HUES6 (cell line): ENCODE results near the gene DUSP3.

Experiments
- H3K27ac ChIP-seq: 2 replicates; pipeline ENCODE4 v1.7.0; 2013; ENCODE audit warnings: low read depth, mild to moderate bottlenecking, low read length, inconsistent platforms
- H3K27me3 ChIP-seq: 2 replicates; pipeline ENCODE4 v1.6.1; 2013; ENCODE audit warnings: low read length; ENCODE audit not compliant: control insufficient read depth, insufficient read depth
- H3K36me3 ChIP-seq: 2 replicates; pipeline ENCODE4 v1.6.1; 2013; ENCODE audit warnings: low read length; ENCODE audit not compliant: control insufficient read depth, insufficient read depth
- H3K4me1 ChIP-seq: 2 replicates; pipeline ENCODE4 v1.6.1; 2013; ENCODE audit warnings: low read length; ENCODE audit not compliant: control insufficient read depth, insufficient read depth
- H3K4me3 ChIP-seq: 2 replicates; pipeline ENCODE4 v1.5.1; 2013; ENCODE audit warnings: low read depth, low read length
- H3K9ac ChIP-seq: one replicate; pipeline ENCODE4 v1.6.1; 2013; ENCODE audit warnings: mild to moderate bottlenecking, low read length
- H3K9me3 ChIP-seq: 2 replicates; pipeline ENCODE4 v1.6.1; 2013; ENCODE audit warnings: low read depth, low read length; ENCODE audit not compliant: control insufficient read depth, insufficient read depth

The DUSP3 gene

DNA sequence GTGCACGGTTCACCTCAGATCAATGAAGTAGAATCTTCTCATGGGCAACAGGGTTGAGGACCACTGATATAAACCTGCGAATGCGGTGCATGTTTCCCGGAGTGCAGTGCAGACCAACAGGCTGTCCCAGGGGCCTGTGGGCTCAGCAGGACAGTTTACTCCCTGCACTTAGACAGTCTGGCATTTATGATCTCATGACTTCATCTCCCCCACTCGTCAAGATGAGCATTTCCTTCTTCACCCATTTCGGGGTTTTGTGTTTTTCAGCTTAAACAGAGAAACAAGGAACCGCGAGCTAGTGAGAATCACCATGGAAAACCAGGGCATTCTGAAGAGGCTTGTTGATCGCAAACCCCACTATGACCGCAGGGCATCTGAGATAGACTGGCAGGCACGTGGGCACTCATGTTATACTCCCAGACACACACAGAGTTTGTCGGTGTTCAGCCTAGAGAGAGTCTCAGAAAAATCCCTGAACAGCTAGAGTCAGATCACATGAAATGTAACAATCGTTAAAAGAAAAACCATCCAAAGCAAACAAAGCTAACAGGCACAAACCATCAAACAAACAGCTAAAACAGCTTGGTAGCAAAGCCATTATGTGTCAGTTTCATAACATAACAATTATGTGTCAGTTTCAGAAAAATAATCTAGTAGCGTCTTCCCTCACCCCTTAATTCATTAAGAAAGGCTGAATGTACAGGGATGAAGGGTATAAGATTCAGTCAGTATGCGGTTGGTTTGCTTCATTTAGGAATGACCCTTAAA, 4.3 kb upstream of the DUSP3 start:
- H3K9ac ChIP-seq: no peak overlapping the region
- no peak overlapping the region for H3K27ac ChIP-seq
- no peaks in the 10 kb centered on the region for H3K36me3 ChIP-seq
- peaks cover 9% of the 10 kb centered on the region for H3K4me1 ChIP-seq
- no peak overlapping the region for H3K4me3 ChIP-seq
- H3K27me3 ChIP-seq: peaks cover 16% of the 10 kb centered on the region
- no peaks in the 10 kb centered on the region for H3K9me3 ChIP-seq

DNA sequence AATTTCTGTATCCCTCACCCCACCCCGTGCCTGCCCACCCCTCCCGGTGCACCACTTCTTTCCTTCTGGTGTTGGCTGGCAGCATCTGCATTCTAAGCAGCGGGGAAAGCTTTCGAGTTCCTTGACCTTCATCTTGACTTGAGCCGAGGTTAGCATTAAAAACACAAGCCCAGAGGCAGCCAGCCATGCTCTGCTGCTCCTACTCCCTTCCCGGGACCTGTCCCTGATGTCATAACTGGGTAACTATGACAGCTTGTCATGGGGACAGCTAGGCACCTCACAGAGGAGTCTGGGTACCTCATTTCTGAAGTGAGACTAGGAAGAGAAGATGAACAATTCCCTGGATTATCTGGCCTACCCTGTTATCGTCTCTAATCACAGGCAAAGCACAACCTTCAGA, 1.4 kb upstream of the DUSP3 start, which contains the start of gene CFAP97D1:
TSS of gene CFAP97D1 (plus strand) at position 301 of the 400 bp plus-strand sequence. CDS start at position 329, 28 bp downstream.
- H3K36me3 ChIP-seq: peaks cover 16% of the 10 kb centered on the region
- no peaks in the 10 kb centered on the region for H3K9me3 ChIP-seq
- H3K9ac ChIP-seq: peak within 1 kb of the TSS; percentile 94
- peaks cover 16% of the 10 kb centered on the region for H3K27me3 ChIP-seq
- H3K4me3 ChIP-seq: peak within 1 kb of the TSS; percentile 96
- no peak within 1 kb of the TSS; the same call in 1 of the 2 replicates for H3K27ac ChIP-seq
- peaks cover 9% of the 10 kb centered on the region for H3K4me1 ChIP-seq

DNA sequence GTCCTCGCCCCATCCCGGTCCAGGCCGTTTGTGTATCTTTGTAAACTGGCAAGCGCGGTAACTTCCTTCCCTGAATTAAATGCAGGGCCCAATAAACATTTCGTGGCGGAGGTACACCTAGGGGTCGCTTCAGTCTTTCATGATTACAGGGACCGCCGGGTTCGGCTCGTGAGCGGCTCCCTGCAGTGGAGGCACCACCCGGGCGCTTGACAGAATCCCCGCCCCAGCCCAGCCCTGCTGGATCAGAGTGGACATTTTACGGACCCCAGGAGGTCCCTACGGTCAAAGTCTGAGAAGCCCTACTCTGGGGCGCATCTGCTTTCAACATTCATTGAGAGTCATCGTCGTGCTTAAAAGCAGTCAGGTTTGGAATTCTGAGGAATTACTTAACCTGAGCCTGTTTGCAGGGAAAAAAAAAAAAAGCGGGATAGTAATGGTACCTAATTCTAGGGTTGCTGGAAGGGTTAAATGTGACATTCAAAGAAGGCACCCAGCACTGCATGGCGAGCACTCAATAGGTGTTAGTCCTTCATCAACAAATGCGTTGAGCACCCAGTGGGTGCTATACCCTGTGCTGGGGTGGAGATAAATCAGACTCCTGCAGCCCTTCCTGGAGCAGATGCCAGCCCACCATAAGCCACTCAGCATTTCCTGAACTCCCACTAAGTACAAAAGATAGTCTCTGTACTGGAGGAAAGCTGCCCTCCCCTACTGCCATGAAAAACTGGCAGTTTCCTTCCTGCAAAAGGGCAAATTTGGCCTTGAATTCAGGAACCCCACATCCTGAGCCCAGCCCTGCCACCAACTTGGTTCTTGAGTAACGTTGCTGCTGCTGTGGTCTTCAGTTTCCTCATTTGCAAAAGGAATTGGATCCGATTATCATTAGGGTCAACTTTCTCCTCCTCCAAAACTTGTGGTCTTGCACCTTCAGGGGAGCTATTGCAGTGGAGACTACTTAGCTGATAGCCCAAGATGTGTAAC, 658 bp upstream of the DUSP3 start:
- H3K4me1 ChIP-seq: peaks cover 9% of the 10 kb centered on the region
- peaks cover 23% of the 10 kb centered on the region for H3K36me3 ChIP-seq
- H3K9ac ChIP-seq: peak overlapping the region; percentile 94
- no peaks in the 10 kb centered on the region for H3K9me3 ChIP-seq
- peaks cover 16% of the 10 kb centered on the region for H3K27me3 ChIP-seq
- no peak overlapping the region; the same call in 1 of the 2 replicates for H3K27ac ChIP-seq
- peak overlapping the region; percentile 96 for H3K4me3 ChIP-seq

DNA sequence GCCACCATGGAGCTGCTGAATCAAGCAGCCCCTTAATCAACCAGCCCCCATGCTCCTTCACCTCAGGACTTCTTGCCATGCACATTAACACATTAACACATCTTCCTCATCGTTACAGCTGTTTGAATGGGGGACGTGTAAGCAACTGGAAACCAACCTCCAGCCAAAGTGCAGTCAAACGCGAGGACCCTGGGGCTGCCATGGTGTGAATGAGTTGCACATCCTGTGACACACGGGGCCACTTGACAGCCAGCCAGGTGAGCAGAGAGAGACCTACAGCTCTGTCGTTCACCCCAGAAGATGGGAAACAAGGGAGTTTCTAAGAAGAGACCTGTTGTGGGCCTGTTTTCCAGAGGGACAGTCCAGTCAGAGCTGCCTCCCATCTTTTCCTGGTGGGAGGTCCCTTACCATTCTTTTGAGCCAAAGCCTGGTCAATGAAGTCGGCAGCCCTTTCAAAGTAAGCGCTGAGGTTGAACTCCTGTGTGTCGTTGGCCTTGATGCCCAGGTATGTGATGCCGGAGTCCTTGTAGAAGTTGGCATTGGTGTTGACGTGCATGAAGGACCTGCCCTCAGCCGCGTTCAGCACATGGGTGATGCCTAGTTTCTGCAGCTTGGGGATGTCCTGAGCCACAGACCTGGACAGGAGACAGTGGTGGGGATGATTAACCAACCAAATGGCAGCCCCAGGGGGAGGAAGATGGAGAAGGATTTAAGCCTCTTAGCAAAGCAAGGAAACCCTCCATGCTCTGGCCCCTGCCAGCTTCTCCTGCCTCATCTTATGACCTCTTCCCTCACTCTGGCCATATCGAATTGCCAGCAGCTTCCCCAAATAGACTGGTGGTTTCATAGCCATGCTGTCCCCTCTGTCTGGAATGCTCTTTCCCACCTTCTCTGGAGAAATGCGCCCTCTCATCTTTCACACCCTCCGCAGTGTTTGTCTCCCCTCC, 4.2 kb downstream of the DUSP3 start:
- Histone ChIP-seq H3K4me3 (no peak overlapping the region), H3K36me3 (peaks cover 62% of the 10 kb centered on the region), H3K9me3 (no peaks in the 10 kb centered on the region), H3K9ac (no peak overlapping the region), H3K27me3 (peaks cover 3% of the 10 kb centered on the region), H3K27ac (no peak overlapping the region), H3K4me1 (peaks cover 4% of the 10 kb centered on the region)

DNA sequence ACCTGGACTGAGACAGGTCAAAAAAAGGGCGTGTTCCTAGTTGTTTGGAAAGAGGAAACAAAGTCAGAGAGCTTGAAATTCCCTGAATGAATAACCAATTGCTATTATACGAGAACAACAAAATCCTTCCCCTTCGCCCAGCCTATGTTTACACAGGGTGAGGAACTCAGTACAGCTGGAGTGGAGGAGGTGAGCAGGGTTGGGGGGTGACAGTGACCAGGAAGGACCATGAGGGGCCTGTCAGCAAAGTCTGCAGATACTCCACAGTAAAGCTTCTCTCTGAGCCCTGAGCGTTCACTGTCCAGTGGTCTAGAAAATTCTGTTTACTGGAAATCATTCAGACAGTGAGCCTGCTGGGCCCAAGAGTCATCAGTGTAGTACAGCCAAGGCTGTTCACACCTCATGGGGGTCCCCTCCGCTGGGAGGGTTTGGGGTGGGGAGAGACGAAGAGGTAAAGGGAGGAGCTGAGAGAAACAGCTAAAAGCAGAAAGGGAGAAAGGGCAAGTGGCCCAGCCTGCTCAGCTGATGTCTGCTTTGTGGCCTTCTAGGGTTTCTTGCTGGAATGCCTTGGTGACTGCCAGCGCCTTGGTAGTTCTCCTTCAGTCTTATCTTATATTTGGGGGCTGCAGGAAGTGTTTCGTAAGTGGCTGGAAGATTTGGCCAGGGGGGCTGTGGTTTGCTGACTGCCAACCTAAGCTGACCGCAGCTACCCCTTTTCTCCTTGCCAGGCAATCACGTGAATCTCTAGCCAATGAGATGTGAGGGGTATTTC, 5.7 kb downstream of the DUSP3 start:
- Histone ChIP-seq H3K27me3 (no peaks in the 10 kb centered on the region), H3K4me1 (no peaks in the 10 kb centered on the region), H3K36me3 (peaks cover 77% of the 10 kb centered on the region), H3K9me3 (no peaks in the 10 kb centered on the region), H3K9ac (no peak overlapping the region), H3K4me3 (no peak overlapping the region), H3K27ac (no peak overlapping the region)

DNA sequence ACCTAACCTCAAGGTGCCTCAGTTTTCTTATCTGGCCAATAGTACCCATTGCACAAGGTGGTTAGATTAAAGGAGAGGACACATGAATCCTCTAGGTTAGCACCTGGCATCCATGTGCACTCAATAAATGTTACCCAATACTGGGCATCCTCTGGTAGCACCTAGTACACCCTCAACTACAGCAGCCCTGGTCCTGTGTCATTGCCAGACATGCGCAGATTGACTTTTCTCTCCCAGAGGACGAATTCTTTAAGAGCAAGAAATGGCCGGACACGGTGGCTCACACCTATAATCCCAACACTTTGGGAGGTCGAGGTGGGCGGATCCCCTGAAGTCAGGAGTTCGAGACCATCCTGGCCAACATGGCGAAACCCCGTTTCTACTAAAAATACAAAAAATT, 7.3 kb downstream of the DUSP3 start:
- Histone ChIP-seq H3K36me3 (peaks cover 76% of the 10 kb centered on the region), H3K27me3 (no peaks in the 10 kb centered on the region), H3K9ac (no peak overlapping the region), H3K9me3 (no peaks in the 10 kb centered on the region), H3K4me1 (no peaks in the 10 kb centered on the region), H3K4me3 (no peak overlapping the region), H3K27ac (no peak overlapping the region)

DNA sequence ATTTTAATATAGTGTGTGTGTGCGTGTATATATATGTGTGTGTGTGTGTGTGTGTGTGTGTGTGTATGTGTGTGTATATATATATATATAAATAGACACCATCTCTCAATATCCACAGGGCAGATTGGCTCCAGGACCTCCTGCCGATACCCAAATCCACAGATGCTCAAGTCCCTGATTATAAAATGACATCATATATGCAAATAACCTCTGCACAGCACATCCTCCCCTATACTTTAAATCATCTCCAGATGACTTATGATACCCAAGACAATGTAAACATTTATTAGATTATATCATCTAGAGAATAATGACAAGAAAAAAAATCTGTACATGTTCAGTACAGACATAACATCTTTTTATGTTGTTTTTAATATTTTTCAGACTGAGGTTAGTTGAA, 7.8 kb downstream of the DUSP3 start:
- no peak overlapping the region for H3K27ac ChIP-seq
- no peaks in the 10 kb centered on the region for H3K4me1 ChIP-seq
- no peaks in the 10 kb centered on the region for H3K27me3 ChIP-seq
- H3K36me3 ChIP-seq: peaks cover 72% of the 10 kb centered on the region
- H3K4me3 ChIP-seq: no peak overlapping the region
- no peaks in the 10 kb centered on the region for H3K9me3 ChIP-seq
- no peak overlapping the region for H3K9ac ChIP-seq

DNA sequence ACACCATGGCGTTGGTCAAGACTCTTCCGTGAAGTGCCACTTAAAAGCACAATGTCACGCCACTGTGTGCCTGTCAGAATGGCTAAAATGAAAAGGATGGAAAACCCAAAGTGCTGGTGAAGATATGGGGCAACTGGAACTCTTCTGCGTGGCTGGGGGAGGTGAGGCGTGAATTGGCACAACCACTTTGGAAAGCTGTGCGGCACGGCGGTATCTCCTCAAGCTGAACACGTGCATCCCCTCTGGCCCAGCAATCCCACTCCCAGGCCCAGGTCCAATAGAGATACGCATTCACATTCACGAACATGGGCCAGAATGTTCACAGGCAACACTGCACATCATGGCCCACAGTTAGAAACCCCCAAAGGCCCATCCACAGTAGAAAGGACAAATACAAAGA, 8.9 kb downstream of the DUSP3 start:
- Histone ChIP-seq H3K9ac (no peak overlapping the region), H3K27me3 (no peaks in the 10 kb centered on the region), H3K36me3 (peaks cover 65% of the 10 kb centered on the region), H3K27ac (no peak overlapping the region), H3K9me3 (no peaks in the 10 kb centered on the region), H3K4me3 (no peak overlapping the region), H3K4me1 (no peaks in the 10 kb centered on the region)

DNA sequence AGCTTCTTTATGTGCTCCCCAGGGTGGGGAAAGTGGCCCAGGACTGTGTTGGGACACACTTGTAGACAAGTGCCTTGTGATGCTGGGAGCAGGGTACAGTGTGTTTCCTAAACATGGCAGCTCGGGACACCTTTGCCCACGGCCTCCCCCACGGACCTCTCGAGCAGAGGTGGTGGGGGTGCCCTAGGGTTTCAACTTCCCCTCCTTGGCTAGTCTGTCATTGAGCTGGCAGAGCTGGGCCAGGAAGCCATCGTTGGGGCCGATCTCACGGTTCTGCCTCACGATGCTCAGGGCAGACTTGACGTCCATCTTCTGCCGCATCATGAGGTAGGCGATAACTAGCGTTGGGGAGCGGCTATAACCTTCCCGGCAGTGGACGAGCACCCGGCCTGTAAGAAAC, 9.4 kb downstream of the DUSP3 start:
- Histone ChIP-seq H3K9ac (no peak overlapping the region), H3K27me3 (no peaks in the 10 kb centered on the region), H3K27ac (no peak overlapping the region), H3K36me3 (peaks cover 61% of the 10 kb centered on the region), H3K4me1 (no peaks in the 10 kb centered on the region), H3K9me3 (no peaks in the 10 kb centered on the region), H3K4me3 (no peak overlapping the region)

DNA sequence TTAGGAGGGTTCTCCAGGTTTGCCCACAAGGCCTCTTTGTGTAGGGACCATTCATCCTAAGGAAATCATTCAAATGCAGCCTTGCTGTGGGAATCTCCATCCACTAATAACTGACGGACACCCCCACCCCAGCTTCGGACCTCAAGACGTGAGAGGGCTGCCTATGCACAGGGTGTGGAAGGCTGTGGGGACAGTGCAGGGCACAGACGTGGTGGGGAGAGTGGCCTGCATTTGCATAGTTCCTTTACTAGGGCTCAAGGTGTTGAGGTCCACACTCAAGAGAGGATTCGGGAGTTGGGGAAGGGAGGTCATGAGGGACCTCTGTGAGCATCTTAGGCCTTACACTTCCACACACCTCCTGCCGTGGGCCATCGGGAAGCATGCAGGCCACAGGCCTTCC, 9.8 kb downstream of the DUSP3 start:
- H3K27me3 ChIP-seq: no peaks in the 10 kb centered on the region
- no peak overlapping the region for H3K4me3 ChIP-seq
- H3K4me1 ChIP-seq: no peaks in the 10 kb centered on the region
- H3K36me3 ChIP-seq: peaks cover 56% of the 10 kb centered on the region
- no peak overlapping the region for H3K9ac ChIP-seq
- no peaks in the 10 kb centered on the region for H3K9me3 ChIP-seq
- H3K27ac ChIP-seq: no peak overlapping the region
